Activated T-helper 17 cell treated with anti-CD3 and anti-CD28 coated beads, Interleukin-2, amount 50 U/mL, for 72 hours (primary cell): ENCODE results near the gene LONP2. TPM values are rescaled to one million over a fixed set of nuclear protein-coding genes. Genes with fewer than 3 reads are reported as not detected.
"Not testable (repeated sequence)": the region's sequence is repeated elsewhere in the genome, so short reads cannot be mapped to it uniquely, and the experiment has no call there.

Source experiments
- ATAC-seq: fragments of 150-1000 bp; cut with Tn5 transposase; replicated peaks from 2 replicates; pipeline ENCODE4 v1.10.0; 2021; ENCODE audit warnings: mild to moderate bottlenecking, moderate library complexity
- H3K27ac Mint-ChIP-seq: one replicate; pipeline ENCODE4 v1.8.0; 2022; ENCODE audit warnings: mixed read lengths
- H3K27me3 Mint-ChIP-seq: one replicate; pipeline ENCODE4 v1.8.0; 2022; ENCODE audit warnings: mixed read lengths
- H3K36me3 Mint-ChIP-seq: one replicate; pipeline ENCODE4 v1.8.0; 2022; ENCODE audit warnings: low read depth, mild to moderate bottlenecking, mixed read lengths
- H3K4me1 Mint-ChIP-seq: one replicate; pipeline ENCODE4 v1.8.0; 2022; ENCODE audit warnings: mixed read lengths
- H3K4me3 Mint-ChIP-seq: one replicate; pipeline ENCODE4 v1.8.0; 2022; ENCODE audit warnings: mild to moderate bottlenecking, mixed read lengths
- H3K9me3 Mint-ChIP-seq: one replicate; pipeline ENCODE4 v1.8.0; 2022; ENCODE audit warnings: mixed read lengths
- total RNA-seq, 2 donors: library from RNA; stranded (reverse); gene quantifications; one replicate each; pipeline ENCODE4 v1.2.3, GENCODE V29; 2022

The LONP2 gene
- total RNA-seq, 2 donors from 2014 or later: 49.7 to 60.6 TPM

- H3K27ac Mint-ChIP-seq: peak within 1 kb of the TSS; percentile 93
- no peaks in the 10 kb centered on the region for H3K9me3 Mint-ChIP-seq
- no peaks in the 10 kb centered on the region for H3K27me3 Mint-ChIP-seq
- H3K36me3 Mint-ChIP-seq: peaks cover 10% of the 10 kb centered on the region
- peak within 1 kb of the TSS; percentile 97 for H3K4me3 Mint-ChIP-seq
- H3K4me1 Mint-ChIP-seq: peaks cover 22% of the 10 kb centered on the region
- ATAC-seq: peak; percentile 87
Observed at GRCh38 chr16:48385253-48386150, 141.4 kb downstream of the LONP2 start, which contains the start of gene SIAH1. SIAH1 (minus strand) TSS chr16:48385413; CDS start chr16:48362428, 22,985 bp downstream.

- Mint-ChIP-seq H3K27ac (no peak overlapping the region), H3K27me3 (no peaks in the 10 kb centered on the region), H3K4me3 (no peak overlapping the region), H3K4me1 (peaks cover 14% of the 10 kb centered on the region), H3K36me3 (peaks cover 10% of the 10 kb centered on the region), H3K9me3 (no peaks in the 10 kb centered on the region)
- ATAC-seq: no peak
Observed at GRCh38 chr16:48386559-48387312, 142.6 kb downstream of the LONP2 start.

- no peak for ATAC-seq
- no peaks in the 10 kb centered on the region for H3K9me3 Mint-ChIP-seq
- H3K27ac Mint-ChIP-seq: no peak overlapping the region
- no peaks in the 10 kb centered on the region for H3K36me3 Mint-ChIP-seq
- no peaks in the 10 kb centered on the region for H3K4me1 Mint-ChIP-seq
- no peak overlapping the region for H3K4me3 Mint-ChIP-seq
- H3K27me3 Mint-ChIP-seq: no peaks in the 10 kb centered on the region
Observed at GRCh38 chr16:48392407-48392806, 148.3 kb downstream of the LONP2 start.

GRCh38 chr16:48393485-48394354, 149.6 kb downstream of the LONP2 start:
- Mint-ChIP-seq H3K27ac (peak overlapping the region; percentile 67), H3K9me3 (no peaks in the 10 kb centered on the region), H3K4me3 (peak overlapping the region; percentile 49), H3K4me1 (no peaks in the 10 kb centered on the region), H3K27me3 (no peaks in the 10 kb centered on the region), H3K36me3 (no peaks in the 10 kb centered on the region)
- ATAC-seq: peak; percentile 96

- Mint-ChIP-seq H3K9me3 (no peaks in the 10 kb centered on the region), H3K27ac (peak overlapping the region; percentile 67), H3K27me3 (no peaks in the 10 kb centered on the region), H3K36me3 (no peaks in the 10 kb centered on the region), H3K4me1 (no peaks in the 10 kb centered on the region), H3K4me3 (peak overlapping the region; percentile 49)
- peak; percentile 49 for ATAC-seq
Observed at GRCh38 chr16:48394355-48394703, 150.2 kb downstream of the LONP2 start.

- H3K4me1 Mint-ChIP-seq: no peaks in the 10 kb centered on the region
- no peak for ATAC-seq
- H3K27ac Mint-ChIP-seq: no peak overlapping the region
- H3K9me3 Mint-ChIP-seq: no peaks in the 10 kb centered on the region
- no peak overlapping the region for H3K4me3 Mint-ChIP-seq
- no peaks in the 10 kb centered on the region for H3K36me3 Mint-ChIP-seq
- H3K27me3 Mint-ChIP-seq: no peaks in the 10 kb centered on the region
Observed at GRCh38 chr16:48395375-48395774, 151.3 kb downstream of the LONP2 start.

GRCh38 chr16:48402547-48402946, 158.4 kb downstream of the LONP2 start:
- not testable (repeated sequence) for H3K9me3 Mint-ChIP-seq, H3K4me1 Mint-ChIP-seq, H3K27ac Mint-ChIP-seq, H3K27me3 Mint-ChIP-seq, ATAC-seq, H3K36me3 Mint-ChIP-seq, H3K4me3 Mint-ChIP-seq

GRCh38 chr16:48405153-48405552, 161.1 kb downstream of the LONP2 start:
- Mint-ChIP-seq H3K27ac (no peak overlapping the region), H3K9me3 (no peaks in the 10 kb centered on the region), H3K4me3 (no peak overlapping the region), H3K27me3 (no peaks in the 10 kb centered on the region), H3K4me1 (no peaks in the 10 kb centered on the region), H3K36me3 (no peaks in the 10 kb centered on the region)
- ATAC-seq: no peak

- H3K27ac Mint-ChIP-seq: no peak overlapping the region
- H3K9me3 Mint-ChIP-seq: no peaks in the 10 kb centered on the region
- no peak for ATAC-seq
- H3K27me3 Mint-ChIP-seq: no peaks in the 10 kb centered on the region
- H3K4me1 Mint-ChIP-seq: no peaks in the 10 kb centered on the region
- no peaks in the 10 kb centered on the region for H3K36me3 Mint-ChIP-seq
- H3K4me3 Mint-ChIP-seq: no peak overlapping the region
Observed at GRCh38 chr16:48405907-48406306, 161.8 kb downstream of the LONP2 start.

Other genes with a start within 250 kb of the LONP2 start
- gene ABCC12, start 88.3 kb upstream of the LONP2 start, total RNA-seq: not detected
- gene ABCC11, start 3.2 kb downstream of the LONP2 start, total RNA-seq: under 1 TPM; 0.19 to 0.24 TPM
- 10 to 100 TPM; 15.0 to 16.5 TPM for gene SIAH1, start 141.1 kb downstream of the LONP2 start, total RNA-seq